Colonic mucosa (tissue), 4 donors: Measurements from ENCODE around the gene NAIP. TPM values are rescaled to one million over a fixed set of nuclear protein-coding genes. Genes with fewer than 3 reads are reported as not detected.
"Not testable (repeated sequence)": the region's sequence is repeated elsewhere in the genome, so short reads cannot be mapped to it uniquely, and the experiment has no call there.

ENCODE experiments used
- DNase-seq: peaks from one replicate; pipeline ENCODE4 v3.0.0-alpha.2; 2020
- H3K27ac ChIP-seq: fragments of 200-600 bp; one replicate; pipeline ENCODE4 v1.8.0; 2021
- H3K27me3 ChIP-seq: fragments of 200-600 bp; one replicate; pipeline ENCODE4 v1.8.0; 2021
- H3K36me3 ChIP-seq: fragments of 200-600 bp; one replicate; pipeline ENCODE4 v1.8.0; 2021
- H3K4me1 ChIP-seq: fragments of 200-600 bp; one replicate; pipeline ENCODE4 v1.8.0; 2021; ENCODE audit warnings: mild to moderate bottlenecking
- H3K4me3 ChIP-seq: fragments of 200-600 bp; one replicate; pipeline ENCODE4 v1.8.0; 2021
- H3K9ac ChIP-seq, 2 donors: one replicate each; pipeline ENCODE4 v1.7.0; 2013; ENCODE audit warnings: control low read depth in 2 of 2, low read depth in 2 of 2, low read length in 2 of 2
- H3K9me3 ChIP-seq: fragments of 200-600 bp; one replicate; pipeline ENCODE4 v1.8.0; 2021
- intact Hi-C: fragments of 100-400 bp; cut with DNase I; formaldehyde crosslinking; loops from one replicate; pipeline ENCODE4 v1.14.1; 2022
- total RNA-seq, 2 donors: library from RNA; stranded (reverse); fragmentation: NEBNext Ultra II Directional in 1 of 2; extraction: Animal tissue kit (Norgen Biotek cat#: 25700) in 1 of 2; gene quantifications; one replicate each; pipeline ENCODE4 v1.2.1, GENCODE V29; 2021
- donor health status: healthy.
- donor health status: DM: no; HTN: no; CAD: no.
- donor health status: DM: no; HTN: no; CAD: no.

Gene NAIP, protein sequence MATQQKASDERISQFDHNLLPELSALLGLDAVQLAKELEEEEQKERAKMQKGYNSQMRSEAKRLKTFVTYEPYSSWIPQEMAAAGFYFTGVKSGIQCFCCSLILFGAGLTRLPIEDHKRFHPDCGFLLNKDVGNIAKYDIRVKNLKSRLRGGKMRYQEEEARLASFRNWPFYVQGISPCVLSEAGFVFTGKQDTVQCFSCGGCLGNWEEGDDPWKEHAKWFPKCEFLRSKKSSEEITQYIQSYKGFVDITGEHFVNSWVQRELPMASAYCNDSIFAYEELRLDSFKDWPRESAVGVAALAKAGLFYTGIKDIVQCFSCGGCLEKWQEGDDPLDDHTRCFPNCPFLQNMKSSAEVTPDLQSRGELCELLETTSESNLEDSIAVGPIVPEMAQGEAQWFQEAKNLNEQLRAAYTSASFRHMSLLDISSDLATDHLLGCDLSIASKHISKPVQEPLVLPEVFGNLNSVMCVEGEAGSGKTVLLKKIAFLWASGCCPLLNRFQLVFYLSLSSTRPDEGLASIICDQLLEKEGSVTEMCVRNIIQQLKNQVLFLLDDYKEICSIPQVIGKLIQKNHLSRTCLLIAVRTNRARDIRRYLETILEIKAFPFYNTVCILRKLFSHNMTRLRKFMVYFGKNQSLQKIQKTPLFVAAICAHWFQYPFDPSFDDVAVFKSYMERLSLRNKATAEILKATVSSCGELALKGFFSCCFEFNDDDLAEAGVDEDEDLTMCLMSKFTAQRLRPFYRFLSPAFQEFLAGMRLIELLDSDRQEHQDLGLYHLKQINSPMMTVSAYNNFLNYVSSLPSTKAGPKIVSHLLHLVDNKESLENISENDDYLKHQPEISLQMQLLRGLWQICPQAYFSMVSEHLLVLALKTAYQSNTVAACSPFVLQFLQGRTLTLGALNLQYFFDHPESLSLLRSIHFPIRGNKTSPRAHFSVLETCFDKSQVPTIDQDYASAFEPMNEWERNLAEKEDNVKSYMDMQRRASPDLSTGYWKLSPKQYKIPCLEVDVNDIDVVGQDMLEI (N-terminal part only)
- total RNA-seq = 10 to 100 TPM in 1 of 2 donors, 1 to 10 TPM in 1; 7.7 to 10.4 TPM

DNA sequence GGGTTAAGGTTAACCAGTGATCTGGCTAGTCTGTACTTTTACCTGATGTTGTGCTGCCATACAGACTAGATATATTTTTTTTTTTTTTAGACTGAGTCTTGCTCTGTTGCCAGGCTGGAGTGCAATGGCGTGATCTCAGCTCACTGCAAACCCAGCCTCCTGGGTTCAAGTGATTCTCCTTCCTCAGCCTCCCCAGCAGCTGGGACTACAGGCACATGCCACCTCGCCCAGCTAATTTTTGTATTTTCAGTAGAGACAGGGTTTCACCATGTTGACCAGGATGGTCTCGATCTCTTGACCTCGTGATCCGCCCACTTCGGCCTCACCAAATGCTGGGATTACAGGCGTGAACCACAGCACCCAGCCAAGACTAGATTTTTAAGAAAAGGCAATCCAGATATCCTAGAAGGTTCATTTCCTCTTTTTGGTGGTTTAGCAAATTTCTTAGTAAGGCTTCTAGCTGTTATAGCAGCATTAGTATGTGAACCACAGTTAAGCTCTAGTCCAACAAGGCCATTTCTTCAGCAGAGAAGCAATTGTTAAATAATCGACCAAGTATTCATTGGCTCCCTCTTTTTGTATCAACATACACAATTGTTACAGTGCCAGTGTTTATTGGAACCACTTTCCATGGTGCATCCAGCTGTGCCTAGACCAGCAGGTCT lies at the start of gene NAIP:
Gene NAIP, minus strand, starts transcription at position 51 of the 665 bp plus-strand sequence. CDS start 12,424 bp downstream, outside the sequence.
- H3K27ac ChIP-seq, H3K9ac ChIP-seq, H3K27me3 ChIP-seq, H3K36me3 ChIP-seq, H3K4me3 ChIP-seq, H3K4me1 ChIP-seq, H3K9me3 ChIP-seq, DNase-seq, intact Hi-C loops: not testable (repeated sequence)

DNA sequence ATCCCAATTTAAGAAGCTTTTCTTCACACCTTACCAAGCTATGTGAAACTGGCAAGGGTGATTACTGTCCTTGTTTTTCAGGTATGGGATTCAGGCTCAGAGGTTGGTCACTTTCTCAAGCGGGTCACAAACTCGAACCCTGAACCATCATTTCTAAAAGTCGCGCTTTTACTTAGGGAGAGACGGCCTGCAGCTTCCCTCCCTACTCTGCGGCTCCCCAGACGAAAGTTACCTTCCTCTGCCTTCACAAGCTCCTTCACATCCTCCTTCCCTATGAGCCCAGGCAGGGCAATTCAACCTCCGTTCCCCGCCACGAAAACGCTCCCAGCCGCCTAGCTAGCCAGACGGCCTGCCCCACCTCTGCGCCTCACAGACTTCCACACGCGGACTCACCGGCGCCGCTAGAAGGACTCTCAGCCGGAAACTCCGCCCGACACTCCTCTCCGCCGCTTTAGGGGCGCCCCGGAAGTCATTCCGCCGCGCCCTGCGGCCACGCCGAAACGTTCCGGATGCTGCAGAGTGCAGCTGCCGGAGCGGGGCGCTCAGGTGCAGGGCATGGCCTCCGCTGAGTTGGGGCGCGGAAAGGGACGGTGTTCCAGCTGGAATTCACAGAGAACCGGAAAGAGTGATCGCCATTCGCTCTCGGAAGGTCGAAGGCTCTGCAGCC lies 42.3 kb upstream of the NAIP start, which contains the start of gene GTF2H2:
Gene GTF2H2, minus strand, starts transcription at position 415 of the 667 bp plus-strand sequence. CDS start 4,913 bp downstream, outside the sequence.
- intact Hi-C loops, H3K9ac ChIP-seq, H3K27me3 ChIP-seq, H3K27ac ChIP-seq, H3K4me1 ChIP-seq, H3K36me3 ChIP-seq, H3K9me3 ChIP-seq, DNase-seq, H3K4me3 ChIP-seq: not testable (repeated sequence)

DNA sequence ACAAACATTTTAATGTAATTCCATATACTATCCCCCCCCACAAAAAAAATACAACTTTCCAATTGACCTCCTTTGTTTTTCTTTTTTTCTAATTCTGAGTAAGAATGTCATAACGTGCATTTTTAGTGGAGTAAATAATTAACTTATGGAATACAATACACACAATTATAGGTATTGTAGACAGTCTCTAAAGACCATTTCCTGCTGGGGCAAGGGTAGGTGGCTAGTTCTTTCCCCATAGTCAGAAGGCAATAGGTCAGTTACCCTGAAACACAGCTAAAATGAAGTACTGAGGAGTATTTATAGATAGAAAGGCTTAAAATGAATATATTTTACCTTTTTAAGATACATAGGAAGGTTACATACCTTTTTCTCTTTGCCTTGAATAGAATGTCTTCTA lies 36.2 kb upstream of the NAIP start:
- H3K36me3 ChIP-seq, H3K4me3 ChIP-seq, H3K9me3 ChIP-seq, intact Hi-C loops, H3K27me3 ChIP-seq, H3K4me1 ChIP-seq, DNase-seq, H3K27ac ChIP-seq, H3K9ac ChIP-seq: not testable (repeated sequence)

DNA sequence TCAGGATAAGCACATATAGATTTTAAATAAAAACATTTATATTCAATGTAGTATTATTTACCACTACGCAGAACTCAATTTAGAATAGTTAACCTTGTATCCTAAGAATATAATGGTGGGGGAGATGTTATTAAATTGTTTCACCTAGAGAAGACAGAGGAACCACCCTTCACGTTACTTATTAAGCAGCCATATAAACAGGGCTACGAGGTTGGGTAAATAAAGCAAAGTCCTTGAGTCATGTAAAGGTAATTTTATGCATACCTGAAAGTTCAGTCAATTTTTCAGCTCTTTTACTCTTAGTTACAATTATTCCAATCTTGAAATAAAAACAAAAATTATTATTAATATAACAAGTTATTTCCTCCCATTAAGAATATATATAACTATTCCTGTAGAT lies 34.3 kb upstream of the NAIP start:
- H3K9me3 ChIP-seq, H3K27ac ChIP-seq, H3K4me3 ChIP-seq, H3K27me3 ChIP-seq, intact Hi-C loops, H3K4me1 ChIP-seq, DNase-seq, H3K9ac ChIP-seq, H3K36me3 ChIP-seq: not testable (repeated sequence)

DNA sequence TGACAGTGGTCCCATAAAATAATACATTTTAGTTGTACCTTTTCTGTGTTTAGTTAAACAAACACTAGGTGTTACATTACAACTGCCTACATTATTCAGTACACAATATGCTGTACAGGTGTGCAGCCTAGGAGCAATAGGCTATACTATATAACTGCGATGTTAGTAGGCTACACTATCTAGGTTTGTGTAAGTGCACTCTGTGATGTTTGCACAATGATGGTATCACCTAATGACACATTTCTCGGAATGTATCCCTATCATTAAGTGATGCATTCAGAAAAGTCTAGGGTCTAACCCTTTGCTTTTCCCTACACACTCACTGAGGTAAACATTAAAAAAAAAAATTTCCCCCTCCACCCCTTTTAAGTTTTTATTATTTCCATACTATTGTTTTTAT lies 19.7 kb upstream of the NAIP start:
- H3K4me3 ChIP-seq, H3K27me3 ChIP-seq, H3K27ac ChIP-seq, H3K9me3 ChIP-seq, intact Hi-C loops, H3K9ac ChIP-seq, H3K36me3 ChIP-seq, H3K4me1 ChIP-seq, DNase-seq: not testable (repeated sequence)

DNA sequence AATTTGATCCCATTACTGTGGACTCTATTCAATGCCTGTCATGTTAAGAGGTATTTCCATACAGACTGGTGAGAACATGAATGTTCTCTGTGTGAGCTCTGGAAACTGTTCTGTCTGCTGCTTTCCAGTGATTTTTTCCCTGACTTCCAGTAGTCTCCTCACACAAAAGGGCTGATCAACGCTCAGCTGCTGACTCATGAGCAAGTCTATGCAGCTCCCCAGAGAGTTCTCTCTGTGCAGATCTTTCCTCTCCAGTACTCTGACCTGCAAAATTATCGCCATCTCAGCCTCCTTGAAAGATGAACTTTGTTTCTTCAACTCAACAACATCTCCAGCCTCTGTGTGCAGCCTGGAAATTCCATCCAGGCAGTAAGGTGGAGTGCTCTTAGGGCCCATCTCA lies 19.0 kb upstream of the NAIP start:
- H3K36me3 ChIP-seq, H3K27ac ChIP-seq, H3K27me3 ChIP-seq, H3K9ac ChIP-seq, H3K4me1 ChIP-seq, DNase-seq, H3K9me3 ChIP-seq, intact Hi-C loops, H3K4me3 ChIP-seq: not testable (repeated sequence)

DNA sequence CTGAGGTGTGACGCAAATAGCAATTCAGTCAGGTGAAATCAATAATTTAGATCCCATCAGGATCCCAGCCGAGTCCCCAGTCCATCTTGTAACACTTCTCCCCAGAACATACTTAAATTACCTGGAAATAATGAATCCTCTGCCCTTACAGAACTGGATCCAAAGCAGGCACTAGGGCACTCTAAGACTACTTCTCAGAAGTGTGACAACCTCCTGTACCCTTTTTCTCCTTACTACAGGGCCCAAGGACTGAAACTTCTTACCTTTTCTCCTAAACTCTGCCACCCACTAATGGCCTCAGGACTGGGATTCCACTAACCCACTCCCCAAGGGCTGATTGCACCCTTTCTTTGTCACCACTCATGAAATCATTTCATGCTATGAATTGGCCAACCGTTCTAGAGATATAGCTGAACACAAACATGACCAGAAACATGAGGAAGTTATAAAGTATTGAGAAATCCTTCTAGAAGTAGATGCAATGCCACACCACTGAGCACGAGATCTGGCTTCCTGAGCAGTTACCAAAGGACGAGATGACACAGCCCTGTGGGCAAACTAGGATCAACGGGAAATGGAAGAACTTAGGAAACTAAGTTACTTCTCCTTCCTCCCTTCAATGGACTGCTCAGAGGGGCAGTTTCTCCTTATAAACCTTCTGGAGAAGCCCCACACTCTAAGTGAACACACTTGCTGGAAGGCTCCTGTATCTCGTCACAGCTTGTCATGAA lies 6.1 kb upstream of the NAIP start:
- intact Hi-C loops, H3K27ac ChIP-seq: not testable (repeated sequence)

DNA sequence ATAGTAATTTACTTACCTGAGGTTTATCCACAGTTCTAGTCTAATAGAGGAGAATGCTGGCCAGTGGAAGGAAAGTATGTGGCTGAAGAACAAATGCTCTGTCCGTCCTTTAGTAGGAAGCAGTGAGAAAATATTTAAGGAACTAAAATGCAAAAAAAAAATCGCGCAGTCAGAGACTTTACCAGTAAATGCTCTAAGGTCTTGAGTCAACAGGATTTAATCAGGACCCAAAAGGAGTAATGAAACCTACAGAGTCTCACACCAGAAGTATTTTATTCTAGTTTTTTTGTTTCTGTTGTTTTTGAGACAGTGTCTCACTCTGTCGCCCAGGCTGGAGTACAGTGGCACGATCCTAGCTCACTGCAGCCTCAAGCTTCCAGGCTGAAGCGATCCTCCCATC lies 4.5 kb downstream of the NAIP start:
- H3K9ac ChIP-seq, H3K27me3 ChIP-seq, H3K9me3 ChIP-seq, H3K27ac ChIP-seq, H3K4me3 ChIP-seq, H3K36me3 ChIP-seq, intact Hi-C loops, H3K4me1 ChIP-seq, DNase-seq: not testable (repeated sequence)

More for the DNA sequence above, 6.1 kb upstream of the NAIP start:
- H3K9me3 ChIP-seq, H3K36me3 ChIP-seq, H3K4me1 ChIP-seq, H3K4me3 ChIP-seq, H3K27me3 ChIP-seq, DNase-seq, H3K9ac ChIP-seq: not testable (repeated sequence)

DNA sequence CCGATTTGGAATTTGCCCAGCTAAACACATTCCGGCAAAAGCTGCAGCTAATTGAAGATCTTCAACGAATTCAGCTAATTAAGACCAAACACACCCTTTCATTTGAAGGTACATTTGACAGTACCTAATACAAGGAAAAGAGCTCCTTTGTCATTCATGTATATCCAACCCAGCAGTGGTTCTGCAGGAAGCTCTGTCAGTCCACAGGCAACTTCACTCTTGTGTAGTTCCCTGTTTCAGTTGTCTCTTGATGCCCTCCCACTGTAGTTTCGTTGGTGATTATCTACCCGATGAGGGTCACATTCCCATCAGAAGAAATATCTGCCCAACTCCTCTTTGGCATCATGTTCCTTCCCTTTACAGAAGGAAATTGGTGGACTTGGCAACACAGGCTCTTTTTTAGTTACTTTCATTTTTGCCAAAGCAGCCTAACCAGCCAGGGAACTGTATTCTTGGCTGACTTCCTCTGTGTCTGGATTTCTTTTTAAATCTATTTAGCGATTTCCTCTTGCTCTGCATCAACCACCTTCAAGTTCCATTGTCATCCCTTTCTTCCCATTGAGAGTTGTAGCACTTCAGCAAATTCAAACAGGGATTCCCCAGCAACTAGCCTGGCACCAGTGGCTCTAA lies 6.6 kb downstream of the NAIP start:
- H3K9ac ChIP-seq, intact Hi-C loops, H3K9me3 ChIP-seq, DNase-seq, H3K4me3 ChIP-seq, H3K4me1 ChIP-seq, H3K36me3 ChIP-seq, H3K27me3 ChIP-seq, H3K27ac ChIP-seq: not testable (repeated sequence)
